Measurements from ENCODE around the gene SPTBN5. TPM values are rescaled to one million over a fixed set of nuclear protein-coding genes. Genes with fewer than 3 reads are reported as not detected.

The SPTBN5 gene
- total and polyA plus RNA-seq, 8 donors = 0.32 to 11.4 (median 0.84) TPM

GRCh38 chr15:41819455-41820050, 74.3 kb downstream of the SPTBN5 start:
- FAIRE-seq (no peak), DNase-seq (peak in 1 of 6 donors; percentile 7), ATAC-seq (no peak)
- Histone ChIP-seq H3K36me3 (peaks cover 0 to 26% (median 0%) of the 10 kb centered on the region in 3 donors), H3K27me3 (no peaks in the 10 kb centered on the region), H3K4me1 (peaks cover 0 to 10% (median 4%) of the 10 kb centered on the region in 3 donors), H3K4me3 (no peak overlapping the region), H3K27ac (no peak overlapping the region), H3K9me3 (no peaks in the 10 kb centered on the region)
- intact Hi-C loops (cut with DNase I) = loop anchor here in 1 of 3 donors (5.0 kb wide), 1 partner anchor 88 kb away; no protein-coding TSS in a partner anchor
- WGBS, 2 donors = 93 to 99% methylated on average over 9 of the region's 9 CpGs
- no peak for TF ChIP-seq CTCF (IDR thresholded peaks at IDR 0.05)

GRCh38 chr15:41817781-41818180, 76.1 kb downstream of the SPTBN5 start:
- Histone ChIP-seq H3K9me3 (no peaks in the 10 kb centered on the region), H3K4me1 (peaks cover 0 to 10% (median 4%) of the 10 kb centered on the region in 3 donors), H3K27ac (no peak overlapping the region), H3K4me3 (no peak overlapping the region), H3K27me3 (no peaks in the 10 kb centered on the region), H3K36me3 (peaks cover 0 to 25% (median 0%) of the 10 kb centered on the region in 3 donors)
- FAIRE-seq = no peak
- TF ChIP-seq CTCF (IDR thresholded peaks at IDR 0.05) = no peak
- intact Hi-C loops (cut with DNase I) = no loop called here
- no peak for DNase-seq
- ATAC-seq = no peak
- 91 to 94% methylated on average over 6 of the region's 6 CpGs for WGBS, 2 donors

- intact Hi-C loops (cut with DNase I) = no loop called here
- H3K27me3 ChIP-seq = no peaks in the 10 kb centered on the region
- TF ChIP-seq CTCF (IDR thresholded peaks at IDR 0.05) = no peak
- no peaks in the 10 kb centered on the region for H3K9me3 ChIP-seq
- peaks cover 0 to 20% (median 0%) of the 10 kb centered on the region in 3 donors for H3K36me3 ChIP-seq
- H3K4me1 ChIP-seq = peaks cover 0 to 10% (median 4%) of the 10 kb centered on the region in 3 donors
- FAIRE-seq (no peak), DNase-seq (no peak), ATAC-seq (no peak)
- no peak overlapping the region for H3K4me3 ChIP-seq
- WGBS, 2 donors = 94 to 96% methylated on average over 14 of the region's 14 CpGs
- no peak overlapping the region for H3K27ac ChIP-seq
Observed at GRCh38 chr15:41817327-41817726, 76.5 kb downstream of the SPTBN5 start.

- H3K27ac ChIP-seq = no peak overlapping the region
- ATAC-seq (no peak), FAIRE-seq (no peak), DNase-seq (no peak)
- no peaks in the 10 kb centered on the region for H3K27me3 ChIP-seq
- H3K4me1 ChIP-seq = peaks cover 0 to 10% (median 4%) of the 10 kb centered on the region in 3 donors
- H3K4me3 ChIP-seq = no peak overlapping the region
- no peak for TF ChIP-seq CTCF (IDR thresholded peaks at IDR 0.05)
- H3K9me3 ChIP-seq = no peaks in the 10 kb centered on the region
- intact Hi-C loops (cut with DNase I) = no loop called here
- 95% methylated on average over 9 of the region's 9 CpGs for WGBS, 2 donors
- peaks cover 0 to 19% (median 0%) of the 10 kb centered on the region in 3 donors for H3K36me3 ChIP-seq
Observed at GRCh38 chr15:41816788-41817187, 77.1 kb downstream of the SPTBN5 start.

- FAIRE-seq = no peak
- peaks cover 0 to 19% (median 0%) of the 10 kb centered on the region in 3 donors for H3K36me3 ChIP-seq
- H3K4me3 ChIP-seq = no peak overlapping the region
- intact Hi-C loops (cut with DNase I) = loop anchor here in 1 of 3 donors (5.0 kb wide), 1 partner anchor 42 kb away; the partner anchor contains the start of gene MAPKBP1
- TF ChIP-seq CTCF (IDR thresholded peaks at IDR 0.05) = no peak
- no peaks in the 10 kb centered on the region for H3K9me3 ChIP-seq
- no peak for ATAC-seq
- DNase-seq = no peak
- 70 to 76% methylated on average over 5 of the region's 5 CpGs for WGBS, 2 donors
- H3K4me1 ChIP-seq = no peaks in the 10 kb centered on the region
- H3K27me3 ChIP-seq = no peaks in the 10 kb centered on the region
- H3K27ac ChIP-seq = no peak overlapping the region
Observed at GRCh38 chr15:41814534-41814933, 79.3 kb downstream of the SPTBN5 start.

Data from pancreas (tissue), 10 donors.